ENCODE results near the gene MRGPRD.

Gene MRGPRD

GRCh38 chr11:68966894-68967780 is 13.6 kb downstream of the MRGPRD start:
- DNase-seq, result no peak

GRCh38 chr11:68965901-68966853 is 14.6 kb downstream of the MRGPRD start:
- no peak for DNase-seq

- no peak for DNase-seq
These were observed 17.0 kb downstream of the MRGPRD start for GRCh38 chr11:68963779-68964178.

GRCh38 chr11:68962527-68963250 is 18.1 kb downstream of the MRGPRD start:
- no peak for DNase-seq

- no peak for DNase-seq
These were observed 19.5 kb downstream of the MRGPRD start for GRCh38 chr11:68961245-68961644.

GRCh38 chr11:68960294-68961071 is 20.3 kb downstream of the MRGPRD start:
- DNase-seq, result no peak

GRCh38 chr11:68959465-68960293 is 21.1 kb downstream of the MRGPRD start:
- DNase-seq, result no peak

- no peak for DNase-seq
These were observed 22.6 kb downstream of the MRGPRD start for GRCh38 chr11:68958211-68958610.

GRCh38 chr11:68956547-68957254 is 24.1 kb downstream of the MRGPRD start:
- DNase-seq, result no peak

- no peak for DNase-seq
These were observed 24.6 kb downstream of the MRGPRD start for GRCh38 chr11:68956142-68956541.

- no peak for DNase-seq
These were observed 25.2 kb downstream of the MRGPRD start for GRCh38 chr11:68955607-68955958.

GRCh38 chr11:68954836-68955606 is 25.8 kb downstream of the MRGPRD start:
- DNase-seq, result peak; percentile 21

- no peak for DNase-seq
These were observed 30.0 kb downstream of the MRGPRD start for GRCh38 chr11:68950762-68951161.

- peak; percentile 28 for DNase-seq
These were observed 30.5 kb downstream of the MRGPRD start for GRCh38 chr11:68950270-68950669.

- no peak for DNase-seq
These were observed 31.9 kb downstream of the MRGPRD start for GRCh38 chr11:68948935-68949334.

- peak; percentile 7 for DNase-seq
These were observed 32.3 kb downstream of the MRGPRD start for GRCh38 chr11:68948496-68948895.

GRCh38 chr11:68947151-68947550 is 33.6 kb downstream of the MRGPRD start:
- DNase-seq, result no peak

GRCh38 chr11:68946416-68947090 is 34.2 kb downstream of the MRGPRD start:
- peak; percentile 63 for DNase-seq

- DNase-seq, result no peak
These were observed 38.0 kb downstream of the MRGPRD start for GRCh38 chr11:68942751-68943271.
